ENCODE data around the gene LBX1.

The LBX1 gene, protein sequence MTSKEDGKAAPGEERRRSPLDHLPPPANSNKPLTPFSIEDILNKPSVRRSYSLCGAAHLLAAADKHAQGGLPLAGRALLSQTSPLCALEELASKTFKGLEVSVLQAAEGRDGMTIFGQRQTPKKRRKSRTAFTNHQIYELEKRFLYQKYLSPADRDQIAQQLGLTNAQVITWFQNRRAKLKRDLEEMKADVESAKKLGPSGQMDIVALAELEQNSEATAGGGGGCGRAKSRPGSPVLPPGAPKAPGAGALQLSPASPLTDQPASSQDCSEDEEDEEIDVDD

DNA sequence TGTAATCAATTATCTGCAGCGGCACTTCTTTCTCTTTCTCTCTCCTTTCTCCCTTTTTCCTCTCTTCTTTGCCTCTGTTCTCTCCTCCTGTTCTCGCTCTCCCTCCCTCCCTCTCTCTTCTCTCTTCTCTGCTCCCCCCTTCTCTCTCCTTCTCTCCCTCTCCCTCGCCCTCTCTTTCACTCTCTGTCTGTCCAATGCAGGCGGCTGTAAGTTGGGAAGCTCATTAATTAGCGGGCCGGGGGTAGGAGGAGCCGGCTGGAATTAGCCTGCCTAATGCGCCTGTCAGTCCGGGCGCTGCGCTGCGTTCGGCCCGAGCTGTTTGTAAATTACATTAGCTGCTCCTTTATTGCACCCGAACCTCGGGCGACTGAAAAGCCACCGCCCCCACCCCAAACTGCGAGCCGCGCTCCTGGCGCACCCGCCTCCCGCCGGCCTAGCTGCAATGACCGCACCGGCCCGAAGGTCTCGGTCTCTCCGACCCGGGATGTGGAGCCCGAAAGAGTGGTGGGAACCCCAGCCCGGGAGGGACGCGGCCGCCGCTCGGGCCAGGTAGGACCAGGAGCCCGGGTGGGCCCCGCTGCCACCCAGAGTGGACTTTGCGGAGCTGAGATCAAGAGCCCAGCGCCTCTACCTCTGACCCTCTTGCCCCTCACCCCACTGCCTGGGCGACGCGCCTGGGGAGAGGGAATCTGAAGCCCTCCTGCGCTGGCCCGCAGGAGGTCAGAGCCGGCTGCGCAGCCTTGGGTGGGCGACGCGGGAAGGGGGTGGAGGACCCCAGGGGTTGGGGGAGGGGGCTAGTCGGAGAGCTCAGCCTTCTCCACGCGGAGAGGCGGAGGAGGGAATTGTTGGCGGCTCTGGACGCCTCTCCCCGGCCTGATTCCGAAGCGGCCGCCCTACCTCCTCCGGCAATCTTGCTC is at the start of gene LBX1:
Gene LBX1, minus strand, starts transcription at position 198 of the 917 bp plus-strand sequence. CDS start 648 bp downstream, outside the sequence.
- CTCF ChIA-PET = interaction anchor here (0.5 to 1.9 kb wide), 5 partner anchors 16 to 212 kb away, joined by 3 to 15 read pairs (median 5); no protein-coding TSS in a partner anchor
- no peak within 1 kb of the TSS for H3K27ac ChIP-seq
- TF ChIP-seq CTCF (conservative IDR thresholded peaks at IDR 0.05; ENCODE audit: low read depth) = no peak
- POLR2A ChIA-PET (ENCODE audit: low non-redundant PET) = no interaction called here
- DNase-seq (ENCODE audit: low spot score) = no peak

- DNase-seq (ENCODE audit: low spot score) = no peak
- ChIA-PET POLR2A (ENCODE audit: low non-redundant PET) (no interaction called here), CTCF (interaction anchor here (0.6 to 2.9 kb wide), 4 partner anchors 19 to 605 kb away, joined by 3 to 8 read pairs (median 3); no protein-coding TSS in a partner anchor)
Measured at GRCh38 chr10:101273741-101274140, 44.5 kb upstream of the LBX1 start.

GRCh38 chr10:101273330-101273729 is 44.1 kb upstream of the LBX1 start:
- no peak for DNase-seq (ENCODE audit: low spot score)
- POLR2A ChIA-PET (ENCODE audit: low non-redundant PET) = no interaction called here
- H3K27ac ChIP-seq = no peak overlapping the region
- no peak for TF ChIP-seq CTCF (conservative IDR thresholded peaks at IDR 0.05; ENCODE audit: low read depth)
- CTCF ChIA-PET = interaction anchor here (0.7 to 2.9 kb wide), 6 partner anchors 9 to 310 kb away, joined by 3 to 8 read pairs (median 4); no protein-coding TSS in a partner anchor

More at GRCh38 chr10:101273741-101274140, 44.5 kb upstream of the LBX1 start:
- no peak overlapping the region for H3K27ac ChIP-seq
- TF ChIP-seq CTCF (conservative IDR thresholded peaks at IDR 0.05; ENCODE audit: low read depth) = no peak

GRCh38 chr10:101272229-101272868 is 43.1 kb upstream of the LBX1 start:
- ChIA-PET POLR2A (ENCODE audit: low non-redundant PET) (no interaction called here), CTCF (interaction anchor here (0.5 to 2.9 kb wide), 16 partner anchors 8 to 376 kb away, joined by 3 to 8 read pairs (median 4); no protein-coding TSS in a partner anchor)
- TF ChIP-seq CTCF (conservative IDR thresholded peaks at IDR 0.05; ENCODE audit: low read depth) = peak; percentile 66
- DNase-seq (ENCODE audit: low spot score) = peak; percentile 76
- no peak overlapping the region for H3K27ac ChIP-seq

DNA sequence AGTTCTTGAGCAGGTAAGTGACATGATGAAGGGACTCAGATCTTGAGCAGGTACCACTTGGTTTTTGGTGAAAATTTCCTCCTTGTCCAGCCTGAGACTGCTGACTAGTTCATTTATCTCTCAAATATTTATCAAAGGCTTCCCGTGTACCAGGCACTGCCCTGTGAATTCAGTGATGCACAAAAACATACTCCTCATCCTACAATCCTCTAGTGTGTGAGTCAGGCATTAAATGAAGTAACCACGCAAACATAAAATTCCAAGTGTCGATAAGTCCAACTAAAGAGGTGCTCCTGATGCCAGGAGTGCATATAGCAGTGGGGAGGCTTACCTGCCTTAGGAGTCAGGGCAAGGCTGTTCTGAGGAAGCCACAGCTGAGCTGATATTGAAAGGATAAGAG is 41.5 kb upstream of the LBX1 start:
- DNase-seq (ENCODE audit: low spot score) = no peak
- ChIA-PET POLR2A (ENCODE audit: low non-redundant PET) (no interaction called here), CTCF (interaction anchor here (1.1 kb wide), 1 partner anchor 57 kb away, joined by 3 read pairs; no protein-coding TSS in a partner anchor)
- no peak overlapping the region for H3K27ac ChIP-seq
- TF ChIP-seq CTCF (conservative IDR thresholded peaks at IDR 0.05; ENCODE audit: low read depth) = no peak

DNA sequence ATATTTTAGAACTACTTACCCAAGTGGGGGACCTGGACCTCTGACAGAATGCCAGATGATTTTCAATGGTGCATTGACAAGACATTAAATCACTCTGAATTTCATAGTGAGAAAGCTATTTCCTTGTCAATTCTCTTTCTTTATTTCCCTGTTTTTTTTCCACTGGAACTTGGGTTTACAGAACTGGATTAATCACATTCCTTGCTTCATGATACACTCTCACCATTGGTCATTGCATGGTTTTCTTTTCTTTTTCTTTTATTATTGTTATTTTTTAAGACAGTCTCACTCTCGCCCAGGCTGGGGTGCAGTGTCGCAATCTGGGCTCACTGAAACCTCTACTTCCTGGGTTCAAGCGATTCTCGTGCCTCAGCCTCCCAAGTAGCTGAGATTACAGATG is 38.5 kb upstream of the LBX1 start:
- ChIA-PET CTCF (interaction anchor here (0.7 to 1.0 kb wide), 2 partner anchors 9 to 277 kb away, joined by 3 to 7 read pairs; no protein-coding TSS in a partner anchor), POLR2A (ENCODE audit: low non-redundant PET) (no interaction called here)
- TF ChIP-seq CTCF (conservative IDR thresholded peaks at IDR 0.05; ENCODE audit: low read depth) = no peak
- no peak for DNase-seq (ENCODE audit: low spot score)
- no peak overlapping the region for H3K27ac ChIP-seq
